Trophoblast cell (in vitro differentiated cells and primary cell): Measurements from ENCODE around the gene COL23A1.

Source experiments
- DNase-seq, 2 donors: peaks; one replicate each; pipeline ENCODE4 v3.0.0-alpha.2; 2016
- H2AFZ ChIP-seq: 2 replicates; pipeline ENCODE4 v1.6.1; 2013; ENCODE audit warnings: low read length, moderate library complexity, mild to moderate bottlenecking; ENCODE audit not compliant: insufficient read depth, poor library complexity
- H2AK5ac ChIP-seq: 2 replicates; pipeline ENCODE4 v1.6.1; 2013; ENCODE audit warnings: mild to moderate bottlenecking, low read length
- H2BK120ac ChIP-seq: 2 replicates; pipeline ENCODE4 v1.6.1; 2013; ENCODE audit warnings: low read length, mild to moderate bottlenecking, moderate library complexity; ENCODE audit not compliant: insufficient read depth, poor library complexity
- H2BK12ac ChIP-seq: 2 replicates; pipeline ENCODE4 v1.6.1; 2013; ENCODE audit warnings: mild to moderate bottlenecking, low read length, moderate library complexity
- H2BK5ac ChIP-seq: 2 replicates; pipeline ENCODE4 v1.6.1; 2013; ENCODE audit warnings: low read length, low read depth, moderate library complexity, mild to moderate bottlenecking; ENCODE audit not compliant: poor library complexity
- H3K14ac ChIP-seq: 2 replicates; pipeline ENCODE4 v1.6.1; 2013; ENCODE audit warnings: mild to moderate bottlenecking, low read length
- H3K18ac ChIP-seq: 2 replicates; pipeline ENCODE4 v1.6.1; 2013; ENCODE audit warnings: mild to moderate bottlenecking, low read length
- H3K23ac ChIP-seq: 2 replicates; pipeline ENCODE4 v1.6.1; 2013; ENCODE audit warnings: low read length
- H3K27ac ChIP-seq: 2 replicates; pipeline ENCODE4 v1.5.1; 2013; ENCODE audit warnings: low read depth, mild to moderate bottlenecking, inconsistent platforms, low read length, moderate library complexity
- H3K27me3 ChIP-seq: 2 replicates; pipeline ENCODE4 v1.6.1; 2013; ENCODE audit warnings: inconsistent platforms, mild to moderate bottlenecking, low read length, moderate library complexity; ENCODE audit not compliant: insufficient read depth
- H3K36me3 ChIP-seq, 2 experiments: 1 replicate in 1 of 2; 2 replicates in 1 of 2; pipeline ENCODE4 v1.6.1; 2013; ENCODE audit warnings: low read length in 2 of 2, mild to moderate bottlenecking in 2 of 2, moderate library complexity in 1 of 2; ENCODE audit not compliant: insufficient read depth in 2 of 2, control insufficient read depth in 1 of 2
- H3K4ac ChIP-seq: 2 replicates; pipeline ENCODE4 v1.6.1; 2013; ENCODE audit warnings: low read depth, mild to moderate bottlenecking, low read length, moderate library complexity
- H3K4me1 ChIP-seq, 2 experiments: 1 replicate in 1 of 2; 2 replicates in 1 of 2; pipeline ENCODE4 v1.6.1; 2013; ENCODE audit warnings: low read length in 2 of 2, mild to moderate bottlenecking in 2 of 2, moderate library complexity in 1 of 2; ENCODE audit not compliant: insufficient read depth in 2 of 2, control insufficient read depth in 1 of 2
- H3K4me2 ChIP-seq: 2 replicates; pipeline ENCODE4 v1.6.1; 2013; ENCODE audit warnings: inconsistent platforms, mild to moderate bottlenecking, low read length, moderate library complexity
- H3K4me3 ChIP-seq: 2 replicates; pipeline ENCODE4 v1.5.1; 2013; ENCODE audit warnings: mild to moderate bottlenecking, low read depth, low read length, inconsistent platforms
- H3K79me1 ChIP-seq: one replicate; pipeline ENCODE4 v1.6.1; 2013; ENCODE audit warnings: low read length
- H3K79me2 ChIP-seq: 2 replicates; pipeline ENCODE4 v1.6.1; 2013; ENCODE audit warnings: low read length, mild to moderate bottlenecking; ENCODE audit not compliant: control insufficient read depth, insufficient read depth, poor library complexity
- H3K9ac ChIP-seq: 2 replicates; pipeline ENCODE4 v1.6.1; 2013; ENCODE audit warnings: mild to moderate bottlenecking, low read length
- H3K9me3 ChIP-seq: 2 replicates; pipeline ENCODE4 v1.6.1; 2013; ENCODE audit warnings: low read depth, mild to moderate bottlenecking, control low read depth, inconsistent platforms, low read length; ENCODE audit not compliant: insufficient read depth
- H4K12ac ChIP-seq: 2 replicates; pipeline ENCODE4 v1.6.1; 2013; ENCODE audit warnings: low read depth, mild to moderate bottlenecking, low read length, moderate library complexity
- H4K8ac ChIP-seq: 2 replicates; pipeline ENCODE4 v1.6.1; 2013; ENCODE audit warnings: low read depth, mild to moderate bottlenecking, low read length, moderate library complexity
- H4K91ac ChIP-seq: one replicate; pipeline ENCODE4 v1.6.1; 2013; ENCODE audit warnings: low read depth, mild to moderate bottlenecking, low read length, moderate library complexity
- WGBS: extraction: QIAGEN DNeasy Blood & Tissue Kit; methylation state at CpG from one replicate; pipeline ENCODE4 v1.1.7; 2013; ENCODE audit warnings: missing lambda C conversion rate; ENCODE audit not compliant: insufficient read length, insufficient coverage; ENCODE audit errors: extremely low coverage; 5-methylcytosine and 5-hydroxymethylcytosine counted together

COL23A1 gene

GRCh38 chr5:178245389-178245788, 344.8 kb downstream of the COL23A1 start:
- H3K23ac ChIP-seq: no peak overlapping the region
- DNase-seq: no peak
- H3K36me3 ChIP-seq: no peaks in the 10 kb centered on the region
- no peak overlapping the region for H3K14ac ChIP-seq
- WGBS: 100% methylated on average over 1 of the region's 2 CpGs
- H2BK120ac ChIP-seq: no peak overlapping the region
- H3K4me2 ChIP-seq: no peak overlapping the region
- H3K9ac ChIP-seq: no peak overlapping the region
- no peak overlapping the region for H4K91ac ChIP-seq
- no peak overlapping the region for H2AK5ac ChIP-seq
- H2BK5ac ChIP-seq: no peak overlapping the region
- no peak overlapping the region for H4K8ac ChIP-seq
- H4K12ac ChIP-seq: no peak overlapping the region
- no peak overlapping the region for H2BK12ac ChIP-seq
- no peak overlapping the region for H3K4ac ChIP-seq
- H3K79me1 ChIP-seq: no peaks in the 10 kb centered on the region
- H3K27ac ChIP-seq: no peak overlapping the region
- no peaks in the 10 kb centered on the region for H3K4me1 ChIP-seq
- no peak overlapping the region for H3K4me3 ChIP-seq
- H3K79me2 ChIP-seq: no peaks in the 10 kb centered on the region
- H3K9me3 ChIP-seq: peaks cover 2% of the 10 kb centered on the region
- H3K27me3 ChIP-seq: no peaks in the 10 kb centered on the region
- H2AFZ ChIP-seq: no peak overlapping the region
- no peak overlapping the region for H3K18ac ChIP-seq

- WGBS: no CpG with 5 or more reads among the region's 2 CpGs
These were observed 345.6 kb downstream of the COL23A1 start for GRCh38 chr5:178244576-178244975.

GRCh38 chr5:178242416-178242815, 347.8 kb downstream of the COL23A1 start:
- Histone ChIP-seq H3K4me3 (no peak overlapping the region), H3K27ac (no peak overlapping the region), H3K9ac (no peak overlapping the region), H3K79me1 (no peaks in the 10 kb centered on the region), H2AK5ac (no peak overlapping the region), H3K9me3 (peaks cover 2% of the 10 kb centered on the region), H3K4me2 (no peak overlapping the region), H3K23ac (no peak overlapping the region), H2AFZ (no peak overlapping the region), H4K91ac (no peak overlapping the region), H2BK120ac (no peak overlapping the region), H3K18ac (no peak overlapping the region), H4K8ac (no peak overlapping the region), H4K12ac (no peak overlapping the region), H2BK5ac (no peak overlapping the region), H3K27me3 (no peaks in the 10 kb centered on the region), H3K4me1 (no peaks in the 10 kb centered on the region), H2BK12ac (no peak overlapping the region), H3K4ac (no peak overlapping the region), H3K14ac (no peak overlapping the region), H3K79me2 (no peaks in the 10 kb centered on the region), H3K36me3 (no peaks in the 10 kb centered on the region)
- no CpG with 5 or more reads among the region's 10 CpGs for WGBS
- DNase-seq: no peak

More at GRCh38 chr5:178244576-178244975, 345.6 kb downstream of the COL23A1 start:
- Histone ChIP-seq H3K36me3 (no peaks in the 10 kb centered on the region), H3K79me2 (no peaks in the 10 kb centered on the region), H3K27ac (no peak overlapping the region), H2AFZ (no peak overlapping the region), H2BK120ac (no peak overlapping the region), H3K9ac (no peak overlapping the region), H4K91ac (no peak overlapping the region), H3K4ac (no peak overlapping the region), H3K27me3 (no peaks in the 10 kb centered on the region), H3K23ac (no peak overlapping the region), H3K79me1 (no peaks in the 10 kb centered on the region), H3K4me3 (no peak overlapping the region), H2AK5ac (no peak overlapping the region), H3K4me1 (no peaks in the 10 kb centered on the region), H4K8ac (no peak overlapping the region), H3K14ac (no peak overlapping the region), H3K9me3 (peaks cover 2% of the 10 kb centered on the region), H2BK5ac (no peak overlapping the region), H3K4me2 (no peak overlapping the region), H3K18ac (no peak overlapping the region), H2BK12ac (no peak overlapping the region), H4K12ac (no peak overlapping the region)
- no peak for DNase-seq

GRCh38 chr5:178241688-178242231, 348.4 kb downstream of the COL23A1 start:
- Histone ChIP-seq H3K79me1 (no peaks in the 10 kb centered on the region), H4K8ac (no peak overlapping the region), H3K79me2 (no peaks in the 10 kb centered on the region), H4K91ac (no peak overlapping the region), H3K23ac (no peak overlapping the region), H2BK5ac (no peak overlapping the region), H2AK5ac (no peak overlapping the region), H3K18ac (no peak overlapping the region), H3K14ac (no peak overlapping the region), H3K4me2 (no peak overlapping the region), H2BK12ac (no peak overlapping the region), H3K27me3 (no peaks in the 10 kb centered on the region), H4K12ac (no peak overlapping the region), H2AFZ (no peak overlapping the region), H3K9me3 (peaks cover 2% of the 10 kb centered on the region), H3K36me3 (no peaks in the 10 kb centered on the region), H2BK120ac (no peak overlapping the region), H3K27ac (no peak overlapping the region), H3K9ac (no peak overlapping the region), H3K4ac (no peak overlapping the region), H3K4me3 (no peak overlapping the region), H3K4me1 (no peaks in the 10 kb centered on the region)
- no CpG with 5 or more reads among the region's 15 CpGs for WGBS
- no peak for DNase-seq
